ENCODE data around the gene MEX3C.
A peak's percentile ranks its signal among the peaks of the same experiment; 100 is the strongest.

- TF ChIP-seq CTCF (IDR thresholded peaks at IDR 0.05) (no peak), POLR2A (IDR thresholded peaks at IDR 0.05) (peak in 2 of 3 donors; percentile 20)
Observed at GRCh38 chr18:51196118-51196810, 1.2 kb downstream of the MEX3C start.
